Hepatocyte (in vitro differentiated cells): ENCODE data around the gene ARL2BP.
"Not testable (repeated sequence)": the region's sequence is repeated elsewhere in the genome, so short reads cannot be mapped to it uniquely, and the experiment has no call there.

Experiments used
- EZH2 ChIP-seq: fragments of 200-600 bp; sonication (generic); IDR thresholded peaks from 2 replicates; pipeline ENCODE4 v1.6.1; 2016; ENCODE audit warnings: antibody characterized with exemption, mild to moderate bottlenecking, borderline replicate concordance
- EZH2phosphoT487 ChIP-seq: fragments of 200-600 bp; sonication (generic); IDR thresholded peaks from one replicate; pipeline ENCODE4 v1.6.1; 2018; ENCODE audit warnings: antibody characterized with exemption, mild to moderate bottlenecking, low read depth, moderate library complexity; ENCODE audit not compliant: unreplicated experiment, severe bottlenecking
- TF ChIP-seq, protein P1 (sequence below): fragments of 200-600 bp; sonication (generic); IDR thresholded peaks from 2 replicates; pipeline ENCODE4 v1.5.1; 2016; ENCODE audit warnings: antibody characterized with exemption, mild to moderate bottlenecking; ENCODE audit not compliant: poor library complexity

DNA sequence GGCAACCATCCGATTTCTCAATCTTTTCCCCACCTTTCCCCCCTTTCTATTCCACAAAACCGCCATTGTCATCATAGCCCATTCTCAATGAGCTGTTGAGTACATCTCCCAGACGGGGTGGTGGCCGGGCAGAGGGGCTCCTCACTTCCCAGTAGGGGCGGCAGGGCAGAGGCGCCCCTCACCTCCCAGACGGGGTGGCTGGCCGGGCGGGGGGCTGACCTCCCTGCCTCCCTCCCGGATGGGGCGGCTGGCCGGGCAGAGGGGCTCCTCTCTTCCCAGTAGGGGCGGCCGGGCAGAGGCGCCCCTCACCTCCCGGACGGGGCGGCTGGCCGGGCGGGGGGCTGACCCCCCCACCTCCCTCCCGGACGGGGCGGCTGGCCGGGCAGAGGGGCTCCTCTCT is 44.7 kb upstream of the ARL2BP start:
- TF ChIP-seq, protein P1, sequence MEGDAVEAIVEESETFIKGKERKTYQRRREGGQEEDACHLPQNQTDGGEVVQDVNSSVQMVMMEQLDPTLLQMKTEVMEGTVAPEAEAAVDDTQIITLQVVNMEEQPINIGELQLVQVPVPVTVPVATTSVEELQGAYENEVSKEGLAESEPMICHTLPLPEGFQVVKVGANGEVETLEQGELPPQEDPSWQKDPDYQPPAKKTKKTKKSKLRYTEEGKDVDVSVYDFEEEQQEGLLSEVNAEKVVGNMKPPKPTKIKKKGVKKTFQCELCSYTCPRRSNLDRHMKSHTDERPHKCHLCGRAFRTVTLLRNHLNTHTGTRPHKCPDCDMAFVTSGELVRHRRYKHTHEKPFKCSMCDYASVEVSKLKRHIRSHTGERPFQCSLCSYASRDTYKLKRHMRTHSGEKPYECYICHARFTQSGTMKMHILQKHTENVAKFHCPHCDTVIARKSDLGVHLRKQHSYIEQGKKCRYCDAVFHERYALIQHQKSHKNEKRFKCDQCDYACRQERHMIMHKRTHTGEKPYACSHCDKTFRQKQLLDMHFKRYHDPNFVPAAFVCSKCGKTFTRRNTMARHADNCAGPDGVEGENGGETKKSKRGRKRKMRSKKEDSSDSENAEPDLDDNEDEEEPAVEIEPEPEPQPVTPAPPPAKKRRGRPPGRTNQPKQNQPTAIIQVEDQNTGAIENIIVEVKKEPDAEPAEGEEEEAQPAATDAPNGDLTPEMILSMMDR, result not testable (repeated sequence)
- not testable (repeated sequence) for TF ChIP-seq EZH2phosphoT487, EZH2
